HepG2 (cell line): ENCODE data around the gene MYL11. TPM values are rescaled to one million over a fixed set of nuclear protein-coding genes. Genes with fewer than 3 reads are reported as not detected.

ENCODE experiments used
- GABPB1 ChIP-seq: IDR thresholded peaks from 2 replicates; pipeline ENCODE4 v1.6.1; 2016; ENCODE audit warnings: mild to moderate bottlenecking, missing genetic modification reagents, moderate library complexity, missing compliant biosample characterization
- JUN ChIP-seq: sonication (generic); formaldehyde crosslinking; IDR thresholded peaks from 2 replicates; pipeline ENCODE4 v1.4.0; 2020; ENCODE audit warnings: mild to moderate bottlenecking, missing genetic modification reagents
- KLF16 ChIP-seq, 2 experiments: sonication (generic) in 1 of 2; formaldehyde crosslinking in 1 of 2; IDR thresholded peaks; 2 replicates each; pipeline versions ENCODE4 v1.6.1 to v1.8.0; 2016 to 2023; ENCODE audit warnings: missing genetic modification reagents in 2 of 2, missing compliant biosample characterization in 1 of 2
- POGZ ChIP-seq: sonication (generic); formaldehyde crosslinking; IDR thresholded peaks from 2 replicates; pipeline ENCODE4 v1.4.0; 2020; ENCODE audit warnings: mild to moderate bottlenecking, missing genetic modification reagents
- POLR2AphosphoS5 ChIP-seq: IDR thresholded peaks from 2 replicates; pipeline ENCODE4 v1.6.1; 2012; ENCODE audit warnings: low read depth, low read length
- SKI ChIP-seq: fragments of 450-650 bp; IDR thresholded peaks from one replicate; pipeline ENCODE4 v1.6.1; 2018; ENCODE audit warnings: mild to moderate bottlenecking; ENCODE audit not compliant: partially characterized antibody
- SOX5 ChIP-seq: IDR thresholded peaks from 2 replicates; pipeline ENCODE4 v1.6.1; 2016; ENCODE audit warnings: borderline replicate concordance
- ZIK1 ChIP-seq: sonication (generic); formaldehyde crosslinking; IDR thresholded peaks from 2 replicates; pipeline ENCODE4 v1.5.0; 2020; ENCODE audit warnings: mild to moderate bottlenecking, low read depth, missing genetic modification reagents, borderline replicate concordance
- ZNF101 ChIP-seq: sonication (generic); formaldehyde crosslinking; IDR thresholded peaks from 2 replicates; pipeline ENCODE4 v1.4.0; 2020; ENCODE audit warnings: mild to moderate bottlenecking, low read depth, missing genetic modification reagents, borderline replicate concordance
- ZNF143 ChIP-seq: sonication (generic); formaldehyde crosslinking; IDR thresholded peaks from 2 replicates; pipeline ENCODE4 v1.4.0; 2020; ENCODE audit warnings: missing genetic modification reagents
- ZNF563 ChIP-seq: sonication (generic); formaldehyde crosslinking; IDR thresholded peaks from 2 replicates; pipeline ENCODE4 v1.8.0; 2022; ENCODE audit warnings: mild to moderate bottlenecking, moderate library complexity, missing genetic modification reagents
- ZNF749 ChIP-seq: sonication (generic); formaldehyde crosslinking; IDR thresholded peaks from 2 replicates; pipeline ENCODE4 v1.8.0; 2022; ENCODE audit warnings: mild to moderate bottlenecking, missing genetic modification reagents, moderate library complexity, borderline replicate concordance
- ZNF761 ChIP-seq: sonication (generic); formaldehyde crosslinking; conservative IDR thresholded peaks from 2 replicates; pipeline ENCODE4 v1.4.0; 2020; ENCODE audit warnings: mild to moderate bottlenecking, missing genetic modification reagents
- ZNF792 ChIP-seq: IDR thresholded peaks from 2 replicates; pipeline ENCODE4 v1.6.1; 2016
- polyA plus RNA-seq, 8 experiments: library from polyadenylated mRNA; depleted of rRNA in 3 of 8; stranded (reverse) in 7 of 8; unstranded in 1 of 8; fragments of >200 nt; fragmentation: Illumina TruSeq in 4 of 8; extraction: Trizol in 4 of 8; gene quantifications; 2 replicates each; pipeline versions ENCODE4 v1.2.1 to v1.2.3, GENCODE V29; 2011 to 2016; ENCODE audit warnings: low read depth in 4 of 8, missing spikeins in 1 of 8, mixed read lengths in 1 of 8; ENCODE audit not compliant: insufficient read depth in 1 of 8
- total RNA-seq, 5 experiments: library from RNA; depleted of rRNA; stranded (reverse); fragments of >200 nt; fragmentation: Illumina TruSeq; extraction: Trizol; gene quantifications; 2 replicates each; pipeline ENCODE4 v1.2.3, GENCODE V29; 2016; ENCODE audit warnings: low read depth in 1 of 5
- TF ChIP-seq, protein P1 (sequence below): sonication (generic); formaldehyde crosslinking; IDR thresholded peaks from 2 replicates; pipeline ENCODE4 v1.9.0; 2021; ENCODE audit warnings: missing genetic modification reagents, borderline replicate concordance
- TF ChIP-seq, protein P2 (sequence below): IDR thresholded peaks from 2 replicates; pipeline ENCODE4 v1.6.1; 2016; ENCODE audit warnings: mild to moderate bottlenecking
- TF ChIP-seq, protein P3 (sequence below): IDR thresholded peaks from 2 replicates; pipeline ENCODE4 v1.6.1; 2016; ENCODE audit warnings: missing compliant biosample characterization, missing genetic modification reagents, borderline replicate concordance
- TF ChIP-seq, protein P4 (sequence below): sonication (generic); formaldehyde crosslinking; IDR thresholded peaks from 2 replicates; pipeline ENCODE4 v1.5.0; 2020; ENCODE audit warnings: missing genetic modification reagents, mild to moderate bottlenecking, borderline replicate concordance
- TF ChIP-seq, protein P5 (sequence below): sonication (generic); formaldehyde crosslinking; IDR thresholded peaks from 2 replicates; pipeline ENCODE4 v1.4.0; 2020; ENCODE audit warnings: missing genetic modification reagents
- TF ChIP-seq, protein P6 (sequence below): sonication (generic); formaldehyde crosslinking; IDR thresholded peaks from 2 replicates; pipeline ENCODE4 v1.4.0; 2020; ENCODE audit warnings: missing genetic modification reagents

Gene MYL11
- total and polyA plus RNA-seq, 2 of the 13 experiments (the other 11 are each of a cell fraction or from before 2014, with no cell fraction given) = not detected

DNA sequence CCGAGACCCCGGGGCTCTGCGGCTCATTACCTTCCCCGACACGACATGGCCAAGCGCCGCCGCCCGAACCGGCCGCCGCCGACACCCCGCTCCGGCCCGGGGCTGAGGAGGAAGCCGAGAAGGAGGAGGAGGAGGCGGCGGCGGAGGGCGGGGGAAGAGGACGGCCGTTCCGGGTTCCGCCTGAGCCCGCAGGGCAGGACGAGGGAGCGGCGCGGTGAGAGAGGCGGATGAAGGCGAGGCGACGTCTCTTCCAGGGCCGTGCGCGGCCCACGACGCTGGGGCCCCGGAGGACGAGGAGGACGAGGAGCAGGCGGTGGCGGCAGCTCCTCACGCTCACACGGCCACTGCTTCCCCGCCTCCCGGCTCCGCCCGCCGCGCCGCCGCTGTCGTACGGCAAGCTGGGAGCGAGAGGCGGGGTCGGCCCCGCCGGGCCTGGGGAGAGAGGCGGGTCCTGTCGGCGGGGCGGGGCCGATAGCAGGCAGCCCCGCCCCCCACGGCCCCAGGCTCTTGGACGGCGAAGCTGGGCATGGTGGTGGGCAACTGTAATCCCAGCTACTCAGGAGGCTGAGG is 39.5 kb upstream of the MYL11 start (continued):
- TF ChIP-seq JUN = peak; percentile 55; the same call in 1 of the 2 replicates
- peak; percentile 78; the same call in 1 of the 2 replicates for TF ChIP-seq ZNF749
- peak in 1 of 2 experiments; percentile 14; a peak in 1 of 4 replicates for TF ChIP-seq KLF16 (CRISPR knock-in tag; IDR thresholded peaks at IDR 0.05)
- TF ChIP-seq, protein P1, sequence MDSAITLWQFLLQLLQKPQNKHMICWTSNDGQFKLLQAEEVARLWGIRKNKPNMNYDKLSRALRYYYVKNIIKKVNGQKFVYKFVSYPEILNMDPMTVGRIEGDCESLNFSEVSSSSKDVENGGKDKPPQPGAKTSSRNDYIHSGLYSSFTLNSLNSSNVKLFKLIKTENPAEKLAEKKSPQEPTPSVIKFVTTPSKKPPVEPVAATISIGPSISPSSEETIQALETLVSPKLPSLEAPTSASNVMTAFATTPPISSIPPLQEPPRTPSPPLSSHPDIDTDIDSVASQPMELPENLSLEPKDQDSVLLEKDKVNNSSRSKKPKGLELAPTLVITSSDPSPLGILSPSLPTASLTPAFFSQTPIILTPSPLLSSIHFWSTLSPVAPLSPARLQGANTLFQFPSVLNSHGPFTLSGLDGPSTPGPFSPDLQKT (CRISPR knock-in tag) = 0 out of 2 replicates have a peak, but pooled peaks have one; percentile 35
- TF ChIP-seq SKI = peak; percentile 56
- 0 out of 2 replicates have a peak, but pooled peaks have one; percentile 23 for TF ChIP-seq ZNF792 (CRISPR knock-in tag)
- TF ChIP-seq, protein P2, sequence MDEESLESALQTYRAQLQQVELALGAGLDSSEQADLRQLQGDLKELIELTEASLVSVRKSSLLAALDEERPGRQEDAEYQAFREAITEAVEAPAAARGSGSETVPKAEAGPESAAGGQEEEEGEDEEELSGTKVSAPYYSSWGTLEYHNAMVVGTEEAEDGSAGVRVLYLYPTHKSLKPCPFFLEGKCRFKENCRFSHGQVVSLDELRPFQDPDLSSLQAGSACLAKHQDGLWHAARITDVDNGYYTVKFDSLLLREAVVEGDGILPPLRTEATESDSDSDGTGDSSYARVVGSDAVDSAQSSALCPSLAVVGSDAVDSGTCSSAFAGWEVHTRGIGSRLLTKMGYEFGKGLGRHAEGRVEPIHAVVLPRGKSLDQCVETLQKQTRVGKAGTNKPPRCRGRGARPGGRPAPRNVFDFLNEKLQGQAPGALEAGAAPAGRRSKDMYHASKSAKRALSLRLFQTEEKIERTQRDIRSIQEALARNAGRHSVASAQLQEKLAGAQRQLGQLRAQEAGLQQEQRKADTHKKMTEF (CRISPR knock-in tag) = peak; percentile 47; the same call in 1 of the 2 replicates
- peak; percentile 30; the same call in 1 of the 2 replicates for TF ChIP-seq ZNF761 (CRISPR knock-in tag)
- peak; percentile 26; the same call in 1 of the 2 replicates for TF ChIP-seq SOX5 (CRISPR knock-in tag)
- TF ChIP-seq POLR2AphosphoS5 = peak; percentile 69; the same call in 1 of the 2 replicates
- TF ChIP-seq, protein P3, sequence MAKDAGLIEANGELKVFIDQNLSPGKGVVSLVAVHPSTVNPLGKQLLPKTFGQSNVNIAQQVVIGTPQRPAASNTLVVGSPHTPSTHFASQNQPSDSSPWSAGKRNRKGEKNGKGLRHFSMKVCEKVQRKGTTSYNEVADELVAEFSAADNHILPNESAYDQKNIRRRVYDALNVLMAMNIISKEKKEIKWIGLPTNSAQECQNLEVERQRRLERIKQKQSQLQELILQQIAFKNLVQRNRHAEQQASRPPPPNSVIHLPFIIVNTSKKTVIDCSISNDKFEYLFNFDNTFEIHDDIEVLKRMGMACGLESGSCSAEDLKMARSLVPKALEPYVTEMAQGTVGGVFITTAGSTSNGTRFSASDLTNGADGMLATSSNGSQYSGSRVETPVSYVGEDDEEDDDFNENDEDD (CRISPR knock-in tag) = peak; percentile 28; the same call in 1 of the 2 replicates
- TF ChIP-seq, protein P4, sequence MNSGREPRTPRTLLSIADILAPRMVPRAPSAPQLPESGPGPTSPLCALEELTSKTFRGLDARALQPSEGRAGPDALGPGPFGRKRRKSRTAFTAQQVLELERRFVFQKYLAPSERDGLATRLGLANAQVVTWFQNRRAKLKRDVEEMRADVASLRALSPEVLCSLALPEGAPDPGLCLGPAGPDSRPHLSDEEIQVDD (CRISPR knock-in tag) = peak; percentile 91; the same call in 1 of the 2 replicates
- TF ChIP-seq ZNF143 = peak; percentile 56
- TF ChIP-seq, protein P5, sequence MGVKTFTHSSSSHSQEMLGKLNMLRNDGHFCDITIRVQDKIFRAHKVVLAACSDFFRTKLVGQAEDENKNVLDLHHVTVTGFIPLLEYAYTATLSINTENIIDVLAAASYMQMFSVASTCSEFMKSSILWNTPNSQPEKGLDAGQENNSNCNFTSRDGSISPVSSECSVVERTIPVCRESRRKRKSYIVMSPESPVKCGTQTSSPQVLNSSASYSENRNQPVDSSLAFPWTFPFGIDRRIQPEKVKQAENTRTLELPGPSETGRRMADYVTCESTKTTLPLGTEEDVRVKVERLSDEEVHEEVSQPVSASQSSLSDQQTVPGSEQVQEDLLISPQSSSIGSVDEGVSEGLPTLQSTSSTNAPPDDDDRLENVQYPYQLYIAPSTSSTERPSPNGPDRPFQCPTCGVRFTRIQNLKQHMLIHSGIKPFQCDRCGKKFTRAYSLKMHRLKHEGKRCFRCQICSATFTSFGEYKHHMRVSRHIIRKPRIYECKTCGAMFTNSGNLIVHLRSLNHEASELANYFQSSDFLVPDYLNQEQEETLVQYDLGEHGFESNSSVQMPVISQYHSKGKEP (CRISPR knock-in tag) = 0 out of 2 replicates have a peak, but pooled peaks have one; percentile 52
- 0 out of 2 replicates have a peak, but pooled peaks have one; percentile 28 for TF ChIP-seq ZNF563
- 0 out of 2 replicates have a peak, but pooled peaks have one; percentile 8 for TF ChIP-seq POGZ (CRISPR knock-in tag)
- TF ChIP-seq ZNF101 (CRISPR knock-in tag) = 0 out of 2 replicates have a peak, but pooled peaks have one; percentile 53
- peak; percentile 51 for TF ChIP-seq GABPB1 (CRISPR knock-in tag)
- TF ChIP-seq, protein P6, sequence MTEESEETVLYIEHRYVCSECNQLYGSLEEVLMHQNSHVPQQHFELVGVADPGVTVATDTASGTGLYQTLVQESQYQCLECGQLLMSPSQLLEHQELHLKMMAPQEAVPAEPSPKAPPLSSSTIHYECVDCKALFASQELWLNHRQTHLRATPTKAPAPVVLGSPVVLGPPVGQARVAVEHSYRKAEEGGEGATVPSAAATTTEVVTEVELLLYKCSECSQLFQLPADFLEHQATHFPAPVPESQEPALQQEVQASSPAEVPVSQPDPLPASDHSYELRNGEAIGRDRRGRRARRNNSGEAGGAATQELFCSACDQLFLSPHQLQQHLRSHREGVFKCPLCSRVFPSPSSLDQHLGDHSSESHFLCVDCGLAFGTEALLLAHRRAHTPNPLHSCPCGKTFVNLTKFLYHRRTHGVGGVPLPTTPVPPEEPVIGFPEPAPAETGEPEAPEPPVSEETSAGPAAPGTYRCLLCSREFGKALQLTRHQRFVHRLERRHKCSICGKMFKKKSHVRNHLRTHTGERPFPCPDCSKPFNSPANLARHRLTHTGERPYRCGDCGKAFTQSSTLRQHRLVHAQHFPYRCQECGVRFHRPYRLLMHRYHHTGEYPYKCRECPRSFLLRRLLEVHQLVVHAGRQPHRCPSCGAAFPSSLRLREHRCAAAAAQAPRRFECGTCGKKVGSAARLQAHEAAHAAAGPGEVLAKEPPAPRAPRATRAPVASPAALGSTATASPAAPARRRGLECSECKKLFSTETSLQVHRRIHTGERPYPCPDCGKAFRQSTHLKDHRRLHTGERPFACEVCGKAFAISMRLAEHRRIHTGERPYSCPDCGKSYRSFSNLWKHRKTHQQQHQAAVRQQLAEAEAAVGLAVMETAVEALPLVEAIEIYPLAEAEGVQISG (CRISPR knock-in tag) = peak; percentile 34; the same call in 1 of the 2 replicates
- peak; percentile 92 for TF ChIP-seq ZIK1 (CRISPR knock-in tag)
